NCI-H446 (cell line): ENCODE data around the gene NTRK3.

Experiments used
- DNase-seq, 2 experiments: peaks; one replicate each; lab custom pipeline; 2025; lab: John Stamatoyannopoulos, UW

Gene NTRK3

GRCh38 chr15:88120026-88120425 lies 136.5 kb downstream of the NTRK3 start:
- DNase-seq, result peak in 1 of 2 experiments; percentile 40

GRCh38 chr15:88118741-88119140 lies 137.8 kb downstream of the NTRK3 start:
- DNase-seq, result no peak

- DNase-seq, result no peak
These were observed 138.5 kb downstream of the NTRK3 start for GRCh38 chr15:88118035-88118434.

- DNase-seq, result peak in 1 of 2 experiments; percentile 23
These were observed 140.9 kb downstream of the NTRK3 start for GRCh38 chr15:88115486-88116152.

GRCh38 chr15:88113613-88114308 lies 142.8 kb downstream of the NTRK3 start:
- DNase-seq, result peak in 1 of 2 experiments; percentile 17

GRCh38 chr15:88108991-88109390 lies 147.5 kb downstream of the NTRK3 start:
- no peak for DNase-seq

- DNase-seq, result no peak
These were observed 148.1 kb downstream of the NTRK3 start for GRCh38 chr15:88108477-88108876.

- no peak for DNase-seq
These were observed 150.5 kb downstream of the NTRK3 start for GRCh38 chr15:88106074-88106473.

GRCh38 chr15:88104357-88104756 lies 152.2 kb downstream of the NTRK3 start:
- no peak for DNase-seq

- peak; percentile 11 to 55 for DNase-seq
These were observed 156.4 kb downstream of the NTRK3 start for GRCh38 chr15:88100181-88100580.

- no peak for DNase-seq
These were observed 158.2 kb downstream of the NTRK3 start for GRCh38 chr15:88098361-88098760.

- DNase-seq, result no peak
These were observed 165.0 kb downstream of the NTRK3 start for GRCh38 chr15:88091444-88092016.

- peak in 1 of 2 experiments; percentile 20 for DNase-seq
These were observed 166.0 kb downstream of the NTRK3 start for GRCh38 chr15:88090481-88091011.

- DNase-seq, result no peak
These were observed 166.8 kb downstream of the NTRK3 start for GRCh38 chr15:88089731-88090130.

- no peak for DNase-seq
These were observed 167.4 kb downstream of the NTRK3 start for GRCh38 chr15:88089024-88089620.

GRCh38 chr15:88083811-88084760 lies 172.5 kb downstream of the NTRK3 start:
- no peak for DNase-seq

- DNase-seq, result no peak
These were observed 175.9 kb downstream of the NTRK3 start for GRCh38 chr15:88080616-88081015.

- no peak for DNase-seq
These were observed 179.1 kb downstream of the NTRK3 start for GRCh38 chr15:88077296-88078020.

GRCh38 chr15:88076328-88076727 lies 180.2 kb downstream of the NTRK3 start:
- no peak for DNase-seq

- no peak for DNase-seq
These were observed 181.4 kb downstream of the NTRK3 start for GRCh38 chr15:88075102-88075501.

- no peak for DNase-seq
These were observed 182.2 kb downstream of the NTRK3 start for GRCh38 chr15:88074386-88074785.
